Measurements from ENCODE around the gene TPRX2.
"Not testable (repeated sequence)": the region's sequence is repeated elsewhere in the genome, so short reads cannot be mapped to it uniquely, and the experiment has no call there.

The TPRX2 gene

DNA sequence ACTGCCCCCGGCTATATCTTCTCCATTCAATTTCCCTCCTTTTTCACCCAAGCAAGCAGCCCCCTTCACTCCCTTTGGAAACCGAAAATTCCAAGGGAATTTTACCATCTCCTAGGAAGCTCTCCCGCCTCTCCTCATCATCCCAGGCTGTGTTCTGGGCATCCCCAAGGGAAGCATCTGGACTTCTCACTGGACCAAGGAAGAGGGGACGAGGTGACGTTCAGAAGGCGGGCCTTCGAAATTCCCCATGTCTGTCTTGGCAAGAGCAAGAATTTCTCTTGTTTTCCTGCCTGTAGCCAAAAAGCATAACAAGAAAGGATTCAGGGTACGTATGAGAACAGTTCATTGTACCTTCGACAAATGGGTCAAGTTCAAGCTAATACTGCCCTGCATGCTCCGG is 6.1 kb downstream of the TPRX2 start:
- no peak overlapping the region for H3K4me3 ChIP-seq (ENCODE audit: low read depth, low read length)
- no peak for DNase-seq (ENCODE audit: low read depth)
- TF ChIP-seq, protein P1, sequence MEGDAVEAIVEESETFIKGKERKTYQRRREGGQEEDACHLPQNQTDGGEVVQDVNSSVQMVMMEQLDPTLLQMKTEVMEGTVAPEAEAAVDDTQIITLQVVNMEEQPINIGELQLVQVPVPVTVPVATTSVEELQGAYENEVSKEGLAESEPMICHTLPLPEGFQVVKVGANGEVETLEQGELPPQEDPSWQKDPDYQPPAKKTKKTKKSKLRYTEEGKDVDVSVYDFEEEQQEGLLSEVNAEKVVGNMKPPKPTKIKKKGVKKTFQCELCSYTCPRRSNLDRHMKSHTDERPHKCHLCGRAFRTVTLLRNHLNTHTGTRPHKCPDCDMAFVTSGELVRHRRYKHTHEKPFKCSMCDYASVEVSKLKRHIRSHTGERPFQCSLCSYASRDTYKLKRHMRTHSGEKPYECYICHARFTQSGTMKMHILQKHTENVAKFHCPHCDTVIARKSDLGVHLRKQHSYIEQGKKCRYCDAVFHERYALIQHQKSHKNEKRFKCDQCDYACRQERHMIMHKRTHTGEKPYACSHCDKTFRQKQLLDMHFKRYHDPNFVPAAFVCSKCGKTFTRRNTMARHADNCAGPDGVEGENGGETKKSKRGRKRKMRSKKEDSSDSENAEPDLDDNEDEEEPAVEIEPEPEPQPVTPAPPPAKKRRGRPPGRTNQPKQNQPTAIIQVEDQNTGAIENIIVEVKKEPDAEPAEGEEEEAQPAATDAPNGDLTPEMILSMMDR (IDR thresholded peaks at IDR 0.05; ENCODE audit: low read depth, low read length): no peak
- TF ChIP-seq POLR2A (IDR thresholded peaks at IDR 0.05; ENCODE audit: extremely low read depth, insufficient read length) (no peak), MYC (IDR thresholded peaks at IDR 0.05; ENCODE audit: low read depth, low read length) (no peak)
- TF ChIP-seq, protein P2, sequence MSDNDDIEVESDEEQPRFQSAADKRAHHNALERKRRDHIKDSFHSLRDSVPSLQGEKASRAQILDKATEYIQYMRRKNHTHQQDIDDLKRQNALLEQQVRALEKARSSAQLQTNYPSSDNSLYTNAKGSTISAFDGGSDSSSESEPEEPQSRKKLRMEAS (IDR thresholded peaks at IDR 0.05; ENCODE audit: low read depth, low read length): no peak

DNA sequence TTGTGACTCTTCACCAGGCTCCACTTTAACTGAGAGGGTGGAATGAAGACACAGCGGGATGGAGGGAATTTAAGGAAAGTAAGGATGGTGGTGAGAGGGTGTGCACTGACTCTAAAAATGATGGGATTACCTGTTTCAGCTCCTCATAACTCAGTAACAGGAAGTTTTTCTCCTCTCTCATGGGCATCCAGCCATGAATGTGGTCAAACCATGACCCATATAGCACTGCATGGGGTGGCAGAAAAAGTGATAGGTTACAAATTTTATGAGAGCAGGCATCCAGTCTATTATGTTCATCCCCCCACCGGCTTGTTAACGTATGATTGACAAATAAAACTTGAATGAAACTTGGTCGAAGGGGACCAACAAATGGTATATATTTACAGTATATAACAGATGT is 19.9 kb downstream of the TPRX2 start:
- TF ChIP-seq MYC (IDR thresholded peaks at IDR 0.05; ENCODE audit: low read depth, low read length) (no peak), POLR2A (IDR thresholded peaks at IDR 0.05; ENCODE audit: extremely low read depth, insufficient read length) (no peak)
- TF ChIP-seq, protein P2 (IDR thresholded peaks at IDR 0.05; ENCODE audit: low read depth, low read length): no peak
- TF ChIP-seq, protein P1 (IDR thresholded peaks at IDR 0.05; ENCODE audit: low read depth, low read length): no peak
- DNase-seq (ENCODE audit: low read depth): no peak
- H3K4me3 ChIP-seq (ENCODE audit: low read depth, low read length): no peak overlapping the region

DNA sequence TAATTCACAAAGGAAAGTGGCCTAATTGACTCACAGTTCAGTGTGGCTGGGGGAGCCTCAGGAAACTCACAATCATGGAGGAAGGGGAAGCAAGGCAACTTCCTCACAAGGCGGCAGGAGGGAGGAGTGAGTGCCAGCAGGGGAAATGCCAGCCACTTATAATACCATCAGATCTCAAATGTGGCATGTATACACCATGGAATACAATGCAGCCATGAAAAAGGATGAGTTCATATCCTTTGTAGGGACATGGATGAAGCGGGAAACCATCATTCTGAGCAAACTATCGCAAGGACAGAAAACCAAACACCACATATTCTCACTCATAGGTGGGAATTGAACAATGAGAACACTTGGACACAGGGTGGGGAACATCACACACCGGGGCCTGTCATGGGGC is 20.4 kb downstream of the TPRX2 start:
- DNase-seq (ENCODE audit: low read depth); H3K4me3 ChIP-seq (ENCODE audit: low read depth, low read length): not testable (repeated sequence)

GRCh38 chr19:47881757-47882156 is 22.7 kb downstream of the TPRX2 start:
- TF ChIP-seq, protein P1 (IDR thresholded peaks at IDR 0.05; ENCODE audit: low read depth, low read length): no peak
- TF ChIP-seq, protein P2 (IDR thresholded peaks at IDR 0.05; ENCODE audit: low read depth, low read length): no peak
- no peak for TF ChIP-seq MYC (IDR thresholded peaks at IDR 0.05; ENCODE audit: low read depth, low read length)
- TF ChIP-seq POLR2A (IDR thresholded peaks at IDR 0.05; ENCODE audit: extremely low read depth, insufficient read length): no peak

DNA sequence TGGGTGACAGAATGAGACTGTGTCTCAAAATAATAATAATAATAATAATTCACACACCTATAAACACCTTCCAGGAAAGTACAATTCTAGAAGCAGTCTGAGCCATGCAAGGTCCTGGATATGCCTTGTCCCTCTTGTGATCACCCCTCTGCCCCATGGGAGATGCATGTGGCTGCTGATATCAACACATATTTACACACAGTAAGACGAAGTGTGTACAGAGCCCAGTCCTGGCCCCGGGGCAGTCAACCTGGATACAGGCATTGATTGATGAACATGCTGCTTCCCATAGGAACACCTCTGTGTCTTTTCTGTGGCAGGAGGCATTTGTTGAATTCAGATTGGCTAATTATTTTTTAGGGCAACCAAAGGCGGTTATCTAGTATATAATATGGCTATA is 23.9 kb downstream of the TPRX2 start:
- DNase-seq (ENCODE audit: low read depth): no peak
- TF ChIP-seq, protein P1 (IDR thresholded peaks at IDR 0.05; ENCODE audit: low read depth, low read length): no peak

More at GRCh38 chr19:47881757-47882156, 22.7 kb downstream of the TPRX2 start:
- DNase-seq (ENCODE audit: low read depth): no peak
- no peak overlapping the region for H3K4me3 ChIP-seq (ENCODE audit: low read depth, low read length)

GRCh38 chr19:47885067-47885463 is 26.0 kb downstream of the TPRX2 start:
- TF ChIP-seq POLR2A (IDR thresholded peaks at IDR 0.05; ENCODE audit: extremely low read depth, insufficient read length): no peak
- TF ChIP-seq, protein P2 (IDR thresholded peaks at IDR 0.05; ENCODE audit: low read depth, low read length): no peak
- TF ChIP-seq, protein P1 (IDR thresholded peaks at IDR 0.05; ENCODE audit: low read depth, low read length): no peak

More for the DNA sequence above, 23.9 kb downstream of the TPRX2 start:
- H3K4me3 ChIP-seq (ENCODE audit: low read depth, low read length): no peak overlapping the region

More at GRCh38 chr19:47885067-47885463, 26.0 kb downstream of the TPRX2 start:
- DNase-seq (ENCODE audit: low read depth): no peak
- no peak overlapping the region for H3K4me3 ChIP-seq (ENCODE audit: low read depth, low read length)

Data from NB4 (cell line).